Neural cell (in vitro differentiated cells): Measurements from ENCODE around the gene UBE2V1. TPM values are rescaled to one million over a fixed set of nuclear protein-coding genes. Genes with fewer than 3 reads are reported as not detected.

ENCODE experiments used
- H2AFZ ChIP-seq: fragments of 200-600, 300-800 bp; sonication (generic), shearing (Covaris generic); 2 replicates; pipeline ENCODE4 v1.6.0; 2014; ENCODE audit warnings: low read depth, mild to moderate bottlenecking, antibody characterized with exemption, low read length, moderate library complexity
- H3F3A ChIP-seq: fragments of 200-600 bp; shearing (Covaris generic); 2 replicates; pipeline ENCODE4 v1.6.1; 2016; ENCODE audit warnings: mild to moderate bottlenecking, moderate library complexity, mixed read lengths, antibody characterized with exemption, low read length; ENCODE audit not compliant: insufficient read depth, poor library complexity, severe bottlenecking
- H3K27ac ChIP-seq: fragments of 200-600, 300-800 bp; sonication (generic), shearing (Covaris generic); 2 replicates; pipeline ENCODE4 v1.5.1; 2014; ENCODE audit warnings: mild to moderate bottlenecking, low read length, moderate library complexity
- H3K27me3 ChIP-seq: fragments of 300-800, 200-600 bp; sonication (generic), shearing (Covaris generic); 2 replicates; pipeline ENCODE4 v1.6.0; 2014; ENCODE audit warnings: mild to moderate bottlenecking, low read depth, low read length, moderate library complexity; ENCODE audit not compliant: insufficient read depth
- H3K36me3 ChIP-seq: fragments of 300-800, 200-600 bp; sonication (generic), shearing (Covaris generic); 2 replicates; pipeline ENCODE4 v1.5.1; 2014; ENCODE audit warnings: mild to moderate bottlenecking, antibody characterized with exemption, low read length, moderate library complexity; ENCODE audit not compliant: insufficient read depth
- H3K4me2 ChIP-seq: fragments of 300-800, 200-600 bp; sonication (generic), shearing (Covaris generic); 2 replicates; pipeline ENCODE4 v1.6.0; 2014; ENCODE audit warnings: mild to moderate bottlenecking, low read length
- H3K4me3 ChIP-seq: fragments of 300-800, 200-600 bp; sonication (generic), shearing (Covaris generic); 2 replicates; pipeline ENCODE4 v1.5.1; 2014; ENCODE audit warnings: mild to moderate bottlenecking, low read length, moderate library complexity
- H3K79me2 ChIP-seq: fragments of 200-600 bp; shearing (Covaris generic); replicated peaks from 2 replicates; pipeline ENCODE4 v1.6.0; 2014; ENCODE audit warnings: mild to moderate bottlenecking, low read length, moderate library complexity; ENCODE audit not compliant: insufficient read depth
- H3K9ac ChIP-seq: fragments of 300-800, 200-600 bp; sonication (generic), shearing (Covaris generic); 2 replicates; pipeline ENCODE4 v1.6.1; 2016; ENCODE audit warnings: mild to moderate bottlenecking, low read length, mixed read lengths
- H3K9me2 ChIP-seq: fragments of 200-600 bp; shearing (Covaris generic); 2 replicates; pipeline ENCODE4 v1.6.1; 2016; ENCODE audit warnings: mild to moderate bottlenecking, low read length, mixed read lengths; ENCODE audit not compliant: insufficient read depth
- H3K9me3 ChIP-seq: fragments of 200-600, 300-800 bp; sonication (generic), shearing (Covaris generic); 2 replicates; pipeline ENCODE4 v1.6.1; 2016; ENCODE audit warnings: mild to moderate bottlenecking, mixed run types, low read length, moderate library complexity, mixed read lengths
- H4K20me1 ChIP-seq: fragments of 200-600 bp; shearing (Covaris generic); 2 replicates; pipeline ENCODE4 v1.6.1; 2016; ENCODE audit warnings: mild to moderate bottlenecking, mixed run types; ENCODE audit not compliant: insufficient read depth
- CTCF ChIP-seq: fragments of 450-650 bp; IDR thresholded peaks from 2 replicates; pipeline ENCODE4 v1.5.1; 2014; ENCODE audit warnings: antibody characterized with exemption, mild to moderate bottlenecking, moderate library complexity; ENCODE audit not compliant: poor library complexity, severe bottlenecking
- EP300 ChIP-seq: fragments of 450-650 bp; conservative IDR thresholded peaks from 2 replicates; pipeline ENCODE4 v1.6.1; 2014; ENCODE audit warnings: antibody characterized with exemption, mild to moderate bottlenecking, moderate library complexity; ENCODE audit not compliant: poor library complexity, severe bottlenecking
- EZH2 ChIP-seq: fragments of 200-600, 300-800 bp; shearing (Covaris generic), sonication (generic); IDR thresholded peaks from 2 replicates; pipeline ENCODE4 v1.6.1; 2014; ENCODE audit warnings: antibody characterized with exemption, low read length, borderline replicate concordance, mild to moderate bottlenecking; ENCODE audit not compliant: insufficient read depth, poor library complexity, severe bottlenecking
- MXI1 ChIP-seq: fragments of 450-650 bp; conservative IDR thresholded peaks from 2 replicates; pipeline ENCODE4 v1.6.1; 2014; ENCODE audit warnings: antibody characterized with exemption, mild to moderate bottlenecking; ENCODE audit not compliant: poor library complexity, severe bottlenecking
- POLR2AphosphoS5 ChIP-seq: IDR thresholded peaks from 2 replicates; pipeline ENCODE4 v1.6.1; 2012
- RAD21 ChIP-seq: fragments of 450-650 bp; conservative IDR thresholded peaks from 2 replicates; pipeline ENCODE4 v1.6.1; 2014; ENCODE audit warnings: antibody characterized with exemption, mild to moderate bottlenecking, moderate library complexity
- REST ChIP-seq: IDR thresholded peaks from 2 replicates; pipeline ENCODE4 v1.6.1; 2012; ENCODE audit warnings: borderline replicate concordance
- SMC3 ChIP-seq: fragments of 450-650 bp; conservative IDR thresholded peaks from 2 replicates; pipeline ENCODE4 v1.6.1; 2014; ENCODE audit warnings: antibody characterized with exemption, mild to moderate bottlenecking, moderate library complexity; ENCODE audit not compliant: poor library complexity
- TAF1 ChIP-seq: IDR thresholded peaks from 2 replicates; pipeline ENCODE4 v1.6.1; 2012; ENCODE audit warnings: low read depth
- polyA plus RNA-seq: library from polyadenylated mRNA; depleted of rRNA; stranded (reverse); fragments of >200 nt; gene quantifications from 2 replicates; pipeline ENCODE4 v1.2.3, GENCODE V29; 2014

The UBE2V1 gene
- polyA plus RNA-seq, 1 donor from 2014 or later = 34.4 TPM

DNA sequence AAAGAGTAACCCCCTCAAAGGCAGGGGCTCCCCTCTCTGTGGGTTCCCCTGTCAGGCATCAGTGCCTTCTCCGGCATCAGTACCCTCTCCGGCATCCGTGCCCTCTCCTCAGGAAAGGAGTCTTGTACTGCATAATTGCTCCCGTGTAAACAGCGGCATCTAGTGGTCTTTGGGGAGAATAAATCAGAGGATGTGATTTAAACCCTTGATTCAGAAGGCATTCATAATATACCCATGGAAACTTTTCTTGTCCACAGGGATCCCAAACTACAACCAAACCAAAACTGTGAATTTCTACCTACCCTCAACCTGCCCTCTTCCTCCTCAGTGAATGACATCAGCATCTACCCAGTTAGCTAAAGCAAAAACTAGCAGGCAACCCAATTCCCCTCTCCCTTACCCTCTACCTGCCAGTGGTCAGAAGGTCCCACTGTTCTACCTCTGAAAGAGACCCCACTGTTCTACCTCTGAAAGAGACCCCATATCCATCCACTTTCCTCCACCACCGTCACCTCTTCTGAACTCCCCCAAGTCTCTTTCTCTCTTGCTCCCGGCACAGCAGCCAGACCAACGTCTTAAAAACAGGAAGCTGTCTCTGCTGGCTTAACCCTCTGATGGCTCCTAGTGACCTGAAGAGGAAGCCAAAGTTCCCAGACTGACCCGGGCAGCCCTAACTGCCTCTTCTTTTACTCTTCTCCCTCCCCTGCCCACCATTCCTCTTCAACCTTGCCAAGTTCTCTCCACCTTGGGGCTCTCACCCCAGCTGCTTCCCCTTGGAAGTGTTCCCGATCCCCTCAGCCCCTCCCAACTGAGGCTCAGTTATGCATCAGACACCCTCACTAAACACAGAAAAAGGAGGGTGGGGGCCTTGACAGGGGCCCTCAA is 27.2 kb downstream of the UBE2V1 start:
- Histone ChIP-seq H3K9me2 (no peaks in the 10 kb centered on the region), H3K36me3 (no peaks in the 10 kb centered on the region), H3F3A (no peaks in the 10 kb centered on the region), H3K79me2 (no peaks in the 10 kb centered on the region), H3K9me3 (no peaks in the 10 kb centered on the region), H3K9ac (no peak overlapping the region), H3K4me3 (no peak overlapping the region), H3K27me3 (no peaks in the 10 kb centered on the region), H4K20me1 (no peaks in the 10 kb centered on the region), H3K27ac (no peak overlapping the region), H2AFZ (no peak overlapping the region), H3K4me2 (no peak overlapping the region)
- TF ChIP-seq REST = no peak
- peak; percentile 80 for TF ChIP-seq RAD21
- no peak for TF ChIP-seq EZH2
- no peak for TF ChIP-seq POLR2AphosphoS5
- TF ChIP-seq TAF1 = no peak
- TF ChIP-seq CTCF = peak; percentile 93
- no peak for TF ChIP-seq MXI1
- peak; percentile 80 for TF ChIP-seq SMC3
- no peak for TF ChIP-seq EP300

GRCh38 chr20:50085146-50085480 is 27.8 kb downstream of the UBE2V1 start:
- Histone ChIP-seq H3K4me2 (no peak overlapping the region), H4K20me1 (no peaks in the 10 kb centered on the region), H3K27ac (no peak overlapping the region), H3K9me2 (no peaks in the 10 kb centered on the region), H2AFZ (no peak overlapping the region), H3K9ac (no peak overlapping the region), H3K4me3 (no peak overlapping the region), H3K79me2 (no peaks in the 10 kb centered on the region), H3K9me3 (no peaks in the 10 kb centered on the region), H3K27me3 (no peaks in the 10 kb centered on the region), H3F3A (no peaks in the 10 kb centered on the region), H3K36me3 (no peaks in the 10 kb centered on the region)
- TF ChIP-seq RAD21 (no peak), REST (no peak), MXI1 (no peak), SMC3 (no peak), TAF1 (no peak), POLR2AphosphoS5 (no peak), CTCF (no peak), EZH2 (no peak)
